ENCODE measurements around the gene FAM222A.

FAM222A gene

GRCh38 chr12:109773384-109774011 lies 59.9 kb downstream of the FAM222A start:
- DNase-seq, result no peak

GRCh38 chr12:109775172-109775881 lies 61.7 kb downstream of the FAM222A start:
- DNase-seq, result peak; percentile 68

GRCh38 chr12:109776624-109777023 lies 63.0 kb downstream of the FAM222A start:
- no peak for DNase-seq

GRCh38 chr12:109777544-109777943 lies 63.9 kb downstream of the FAM222A start:
- peak; percentile 33 for DNase-seq

GRCh38 chr12:109778684-109779083 lies 65.1 kb downstream of the FAM222A start:
- no peak for DNase-seq

- DNase-seq, result peak; percentile 5
These were observed 65.8 kb downstream of the FAM222A start for GRCh38 chr12:109779382-109779781.

GRCh38 chr12:109781668-109782325 lies 68.2 kb downstream of the FAM222A start:
- no peak for DNase-seq

- no peak for DNase-seq
These were observed 68.7 kb downstream of the FAM222A start for GRCh38 chr12:109782326-109782703.

GRCh38 chr12:109783135-109783964 lies 69.7 kb downstream of the FAM222A start:
- DNase-seq, result no peak

- DNase-seq, result no peak
These were observed 70.3 kb downstream of the FAM222A start for GRCh38 chr12:109783965-109784244.

- DNase-seq, result no peak
These were observed 72.2 kb downstream of the FAM222A start for GRCh38 chr12:109785854-109786253.

GRCh38 chr12:109786799-109787198 lies 73.2 kb downstream of the FAM222A start:
- no peak for DNase-seq

GRCh38 chr12:109789526-109790048 lies 76.0 kb downstream of the FAM222A start:
- DNase-seq, result no peak

GRCh38 chr12:109792992-109793391 lies 79.4 kb downstream of the FAM222A start:
- no peak for DNase-seq

GRCh38 chr12:109793411-109793810 lies 79.8 kb downstream of the FAM222A start:
- DNase-seq, result no peak

- no peak for DNase-seq
These were observed 80.3 kb downstream of the FAM222A start for GRCh38 chr12:109793826-109794501.

GRCh38 chr12:109795023-109795422 lies 81.4 kb downstream of the FAM222A start:
- peak; percentile 27 for DNase-seq

GRCh38 chr12:109796057-109796456 lies 82.4 kb downstream of the FAM222A start:
- DNase-seq, result no peak

- no peak for DNase-seq
These were observed 84.5 kb downstream of the FAM222A start for GRCh38 chr12:109797905-109798669.

- no peak for DNase-seq
These were observed 85.1 kb downstream of the FAM222A start for GRCh38 chr12:109798691-109799090.

- no peak for DNase-seq
These were observed 86.9 kb downstream of the FAM222A start for GRCh38 chr12:109800536-109800935.

- no peak for DNase-seq
These were observed 89.2 kb downstream of the FAM222A start for GRCh38 chr12:109802828-109803227.
